GM12891 (cell line): ENCODE measurements around the gene CXCR6.

Source experiments
- DNase-seq: peaks from one replicate; pipeline ENCODE4 v3.0.0; 2011; ENCODE audit warnings: low spot score; ENCODE audit not compliant: insufficient read length
- FAIRE-seq: peaks from 2 replicates; lab custom pipeline; 2011; peaks lifted over from hg19 to GRCh38; lab: Jason Lieb, UNC
- PAX5 ChIP-seq: IDR thresholded peaks from 2 replicates; pipeline ENCODE4 v1.6.1; 2011; ENCODE audit warnings: low read length, moderate library complexity, mild to moderate bottlenecking; ENCODE audit not compliant: insufficient read depth, severe bottlenecking
- POLR2A ChIP-seq: IDR thresholded peaks from 2 replicates; pipeline ENCODE4 v1.6.1; 2011; ENCODE audit warnings: low read depth, low read length, control low read depth
- POLR2AphosphoS5 ChIP-seq: IDR thresholded peaks from 2 replicates; pipeline ENCODE4 v1.6.1; 2011; ENCODE audit warnings: low read depth, low read length, control low read depth
- POU2F2 ChIP-seq: IDR thresholded peaks from 2 replicates; pipeline ENCODE4 v1.6.1; 2011; ENCODE audit warnings: low read depth, mild to moderate bottlenecking, control low read depth, low read length, moderate library complexity
- SPI1 ChIP-seq: IDR thresholded peaks from 2 replicates; pipeline ENCODE4 v1.6.1; 2011; ENCODE audit warnings: low read depth, low read length, control low read depth
- TAF1 ChIP-seq: IDR thresholded peaks from 2 replicates; pipeline ENCODE4 v1.6.1; 2011; ENCODE audit warnings: low read depth, low read length, control low read depth

The CXCR6 gene

DNA sequence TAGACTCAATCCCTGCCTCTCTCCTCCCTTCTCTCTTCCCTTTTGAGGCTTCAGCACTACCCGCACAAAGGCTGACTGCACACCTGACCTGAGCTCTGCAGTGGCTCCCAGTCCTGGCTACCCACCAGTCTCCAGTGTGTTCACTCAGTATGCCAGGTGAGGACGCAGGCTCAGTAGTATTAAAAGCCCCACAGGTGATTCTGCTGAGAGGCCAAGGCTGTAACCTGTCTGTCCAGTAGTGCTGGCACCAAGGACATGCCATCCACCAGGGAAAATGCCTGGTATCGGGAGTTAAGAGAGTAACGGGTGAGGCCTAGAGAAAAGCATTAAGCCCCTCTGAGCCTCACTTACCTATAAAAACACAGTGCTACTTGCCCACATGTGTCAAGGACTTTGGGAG lies 31.4 kb downstream of the CXCR6 start:
- DNase-seq = no peak
- no peak for FAIRE-seq
- no peak for TF ChIP-seq POLR2AphosphoS5
- TF ChIP-seq TAF1 = no peak
- no peak for TF ChIP-seq POU2F2
- TF ChIP-seq SPI1 = no peak

DNA sequence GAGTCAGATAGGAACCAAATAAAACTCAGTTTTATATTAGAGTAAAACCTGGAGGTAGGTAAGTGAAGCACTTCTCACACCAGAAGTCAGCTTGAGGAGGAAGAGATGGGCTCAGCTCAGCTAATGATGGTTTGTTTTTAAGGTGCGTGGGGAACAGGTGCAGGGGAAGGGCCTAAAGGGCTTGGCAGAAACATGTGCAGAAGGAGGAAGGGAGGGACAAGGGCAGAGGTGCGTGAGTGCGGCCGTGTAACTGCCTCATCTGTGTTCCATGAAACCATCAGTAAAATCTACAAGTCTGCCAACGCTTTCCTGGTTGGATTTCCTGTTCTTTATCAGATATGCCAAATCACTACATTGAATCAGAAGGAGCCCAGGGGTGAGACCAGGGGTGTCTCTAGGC lies 32.4 kb downstream of the CXCR6 start:
- DNase-seq (no peak), FAIRE-seq (no peak)
- TF ChIP-seq PAX5 = no peak
- TF ChIP-seq SPI1 = no peak
- TF ChIP-seq TAF1 = no peak

DNA sequence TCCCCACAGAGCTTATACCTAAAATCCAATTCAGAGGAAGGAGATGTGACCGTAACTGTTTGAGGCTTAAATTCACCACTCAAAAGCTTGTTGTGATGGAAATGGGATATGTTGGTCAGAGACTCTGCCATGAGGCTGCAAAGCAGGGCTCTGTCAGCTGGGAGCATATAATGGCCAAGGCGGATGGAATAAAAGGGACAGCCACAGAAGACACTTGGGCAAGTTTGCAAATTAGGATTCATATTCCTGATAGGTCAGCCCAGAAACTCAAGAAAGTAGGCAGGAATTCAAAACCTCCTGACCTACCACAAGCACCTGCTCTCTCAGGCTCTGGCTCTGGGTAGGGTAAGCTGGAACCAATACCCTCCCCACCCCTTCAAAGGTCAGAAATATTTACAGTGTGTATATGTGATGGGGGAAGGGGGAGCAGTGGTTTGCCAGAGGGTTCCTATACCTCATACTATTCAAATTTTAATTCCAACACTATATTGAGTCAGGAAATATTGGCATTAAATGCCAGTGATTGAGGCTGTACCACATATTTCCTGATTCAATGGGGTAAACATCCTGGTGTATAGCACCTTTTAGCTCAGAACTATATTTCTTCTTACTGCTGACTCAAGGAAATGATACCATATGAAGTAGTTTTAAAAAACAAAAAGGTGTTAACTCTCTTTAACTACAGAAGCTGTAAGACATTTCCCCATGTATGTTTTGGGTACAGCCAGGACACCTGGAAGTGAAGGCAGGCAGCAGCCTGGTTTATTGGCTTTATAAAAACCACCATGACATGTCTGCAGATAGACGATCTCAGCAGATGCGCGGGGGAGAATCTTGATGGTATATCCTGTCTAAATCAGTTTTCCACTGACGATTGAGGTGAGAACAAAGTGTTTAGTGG lies 33.2 kb downstream of the CXCR6 start:
- TF ChIP-seq POLR2AphosphoS5 = no peak
- no peak for TF ChIP-seq SPI1
- TF ChIP-seq PAX5 = no peak
- no peak for TF ChIP-seq POLR2A
- TF ChIP-seq TAF1 = no peak
- no peak for TF ChIP-seq POU2F2
- FAIRE-seq (no peak), DNase-seq (no peak)

DNA sequence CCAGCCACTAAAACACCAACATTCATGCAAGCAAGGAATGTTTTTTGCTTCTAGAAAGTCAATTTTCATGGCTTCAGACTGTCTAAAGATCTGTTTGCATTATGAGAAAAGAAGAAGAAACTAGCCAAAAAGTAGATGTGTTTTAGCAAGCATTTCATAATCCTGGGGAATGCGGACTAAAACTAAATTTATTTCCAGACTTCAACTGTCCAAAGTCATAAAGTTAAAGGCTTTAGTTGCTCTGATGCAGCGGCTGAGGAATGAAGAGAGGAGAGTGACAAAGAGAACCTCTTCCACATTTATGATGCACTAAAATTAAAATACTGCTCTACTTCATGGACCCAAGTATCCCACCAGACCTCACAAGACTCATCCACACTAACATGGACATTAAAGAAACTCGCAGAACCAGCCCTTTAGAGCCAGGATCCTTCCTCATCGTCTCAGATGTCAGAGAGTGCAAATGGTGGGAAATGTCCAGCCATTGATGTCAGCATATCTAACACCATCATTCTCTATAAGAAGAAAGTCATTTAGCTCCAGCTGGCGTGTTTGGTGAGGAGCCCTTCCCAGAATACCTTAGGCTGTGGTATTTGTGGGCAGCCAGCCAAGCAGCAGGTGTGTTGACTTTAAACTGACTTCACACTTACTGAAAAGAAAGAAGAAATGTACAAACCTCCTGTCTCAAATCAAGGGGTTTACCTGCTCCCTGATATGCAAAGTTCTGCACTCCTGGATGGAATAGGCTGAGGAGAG lies 34.9 kb downstream of the CXCR6 start:
- no peak for DNase-seq
- no peak for FAIRE-seq
- TF ChIP-seq PAX5 (no peak), POU2F2 (no peak), POLR2AphosphoS5 (no peak), POLR2A (no peak), TAF1 (no peak), SPI1 (no peak)

DNA sequence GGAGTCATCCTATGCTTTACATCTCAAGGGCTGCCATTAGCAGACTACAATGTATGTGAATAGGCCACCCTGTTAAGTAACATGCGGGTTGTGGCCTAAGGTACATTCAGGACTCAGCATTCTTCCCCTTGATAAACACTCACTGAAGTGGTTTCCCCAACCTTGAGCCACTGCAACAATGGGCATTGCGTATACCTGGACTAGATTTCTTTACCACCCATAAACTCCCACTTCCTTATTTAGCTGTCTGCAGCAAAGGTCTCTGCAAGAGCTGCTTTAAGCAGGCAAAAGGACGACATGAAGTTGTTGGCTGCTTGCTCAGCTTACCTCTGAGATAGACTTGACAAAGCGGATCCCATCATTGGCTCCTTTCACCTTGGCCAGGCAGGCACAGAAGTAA lies 36.1 kb downstream of the CXCR6 start:
- DNase-seq = no peak
- FAIRE-seq = peak; percentile 86
- TF ChIP-seq PAX5 = no peak
- no peak for TF ChIP-seq TAF1
- peak; percentile 97 for TF ChIP-seq SPI1
- no peak for TF ChIP-seq POLR2A

DNA sequence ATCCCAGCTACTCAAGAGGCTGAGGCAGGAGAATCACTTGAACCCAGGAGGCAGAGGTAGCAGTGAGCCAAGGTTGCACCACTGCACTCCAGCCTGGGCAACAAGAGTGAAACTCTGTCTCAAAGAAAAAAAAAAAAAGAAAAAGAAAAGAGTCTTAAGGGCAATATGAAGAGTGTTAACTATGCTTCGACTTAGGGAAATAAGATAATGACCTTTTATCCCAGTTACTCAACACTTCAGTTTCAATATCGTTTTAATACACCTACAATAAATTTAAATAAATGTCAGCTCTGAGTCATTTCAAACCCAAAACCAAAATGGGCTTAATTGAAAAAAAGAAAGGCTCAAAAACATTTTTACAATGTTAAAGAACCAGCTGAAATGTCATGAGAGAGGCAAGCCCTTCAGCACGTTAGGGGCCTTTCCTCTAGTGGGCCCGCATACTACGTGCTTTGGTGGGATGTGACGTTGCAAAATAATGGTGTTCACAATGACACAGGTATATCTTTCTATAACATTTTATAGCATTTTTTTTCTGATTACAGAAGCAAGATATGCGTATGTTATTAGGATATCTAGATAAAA lies 37.1 kb downstream of the CXCR6 start:
- DNase-seq = no peak
- FAIRE-seq = no peak
- TF ChIP-seq POU2F2 (no peak), SPI1 (no peak), PAX5 (no peak), TAF1 (no peak), POLR2AphosphoS5 (no peak), POLR2A (no peak)

DNA sequence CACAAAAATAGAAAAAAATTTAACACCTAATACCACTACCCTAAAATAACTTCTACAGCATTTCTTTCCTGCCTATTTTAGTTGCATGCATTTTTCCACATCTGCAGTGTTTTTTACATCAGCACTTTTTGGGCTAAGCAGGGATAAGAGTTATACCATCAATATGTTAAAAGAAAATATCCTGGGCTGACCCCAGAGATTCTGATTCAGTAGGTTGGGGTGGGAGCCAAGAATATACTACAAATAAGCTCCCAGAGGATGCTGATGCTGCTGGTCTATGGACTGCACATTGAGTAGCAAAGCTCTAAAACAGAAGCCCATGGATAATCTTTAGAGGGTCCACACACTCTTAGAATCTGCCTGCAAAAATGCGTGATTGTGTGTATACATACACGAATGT lies 37.6 kb downstream of the CXCR6 start:
- no peak for DNase-seq
- no peak for TF ChIP-seq POLR2A
- no peak for TF ChIP-seq TAF1
- TF ChIP-seq POLR2AphosphoS5 = no peak
- TF ChIP-seq SPI1 = no peak
- TF ChIP-seq PAX5 = no peak
- no peak for TF ChIP-seq POU2F2
- no peak for FAIRE-seq

DNA sequence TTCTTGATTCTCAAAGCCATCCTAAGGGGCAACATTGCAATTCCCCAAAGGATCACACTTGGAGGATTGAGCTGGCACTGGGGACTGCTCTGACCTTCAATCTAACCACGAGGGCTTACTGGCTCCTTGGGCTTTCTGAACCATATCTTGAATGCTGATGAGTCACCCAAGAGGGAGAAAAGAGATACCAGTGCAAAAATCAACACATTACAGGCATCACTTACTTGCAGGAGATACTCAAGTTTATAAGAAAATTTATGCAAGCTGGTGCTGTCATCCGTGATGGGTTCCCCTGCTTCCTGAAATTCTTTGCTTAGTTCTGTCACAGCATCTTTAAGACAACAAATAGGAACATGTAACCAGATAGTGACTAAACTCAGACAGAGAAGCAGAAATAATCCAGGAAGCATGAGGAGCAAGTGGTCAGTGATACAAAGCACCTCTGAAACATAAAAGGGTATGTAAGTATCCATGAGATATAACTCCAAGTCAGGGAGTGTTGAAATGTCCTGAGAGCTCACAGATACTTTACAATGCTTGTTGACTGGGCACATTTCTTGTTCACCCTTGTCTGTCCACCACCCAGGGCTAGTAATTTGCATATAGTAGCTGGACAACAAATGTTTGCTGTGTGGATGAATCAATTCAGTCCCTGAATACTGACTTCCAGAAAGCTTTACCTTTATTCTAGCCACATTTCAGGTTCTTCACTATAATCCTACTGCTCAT lies 38.2 kb downstream of the CXCR6 start:
- FAIRE-seq = no peak
- DNase-seq = no peak

More for the DNA sequence above, 38.2 kb downstream of the CXCR6 start:
- TF ChIP-seq POLR2A = no peak
- TF ChIP-seq POLR2AphosphoS5 = no peak
- TF ChIP-seq PAX5 = no peak
- TF ChIP-seq TAF1 = no peak
- TF ChIP-seq SPI1 = no peak
- no peak for TF ChIP-seq POU2F2
